ENCODE measurements around the gene EDIL3. TPM values are rescaled to one million over a fixed set of nuclear protein-coding genes. Genes with fewer than 3 reads are reported as not detected.

EDIL3 gene
- total and polyA plus RNA-seq, 2 donors (not counting 3 experiments of a cell fraction or from before 2014, with no cell fraction given), result 9.1 to 28.8 TPM

- intact Hi-C loops (cut with micrococcal nuclease) (no loop called here), dilution Hi-C loops (cut with MboI; ENCODE audit: extremely low pct_ligation_motif_present, low sequenced_read_pairs) (no loop called here)
- H3K27me3 ChIP-seq (ENCODE audit: control insufficient read depth in 2 of 2, insufficient read depth in 2 of 2, low read length in 2 of 2), result no peaks in the 10 kb centered on the region
- no peak overlapping the region for H3K4me2 ChIP-seq (ENCODE audit: insufficient read depth, low read length)
- no peak overlapping the region for H3K4me3 ChIP-seq (replicated peaks in 1 of 3; ENCODE audit: insufficient read depth in 1 of 3, low read depth in 1 of 3, low read length in 3 of 3)
- H3K79me2 ChIP-seq (ENCODE audit: control insufficient read depth, insufficient read depth, low read length), result no peaks in the 10 kb centered on the region
- no peak overlapping the region for H3K9ac ChIP-seq (replicated peaks; ENCODE audit: extremely low read depth, insufficient read depth, low read length)
- H3K27ac ChIP-seq (ENCODE audit: insufficient read depth, low read depth, low read length), result no peak overlapping the region
- no peaks in the 10 kb centered on the region for H3K9me1 ChIP-seq (replicated peaks; ENCODE audit: control insufficient read depth, extremely low read depth, insufficient read depth, low read length)
- no peak overlapping the region for H2AFZ ChIP-seq (ENCODE audit: low read depth, low read length)
- FAIRE-seq, result no peak
- no TSS peak for BruUV-seq (replicated peaks)
- CTCF ChIA-PET, result no interaction called here
- H3K36me3 ChIP-seq (ENCODE audit: control insufficient read depth in 2 of 2, extremely low read depth in 1 of 2, insufficient read depth in 2 of 2, low read length in 2 of 2), result no peaks in the 10 kb centered on the region
- TF ChIP-seq FOS (IDR thresholded peaks at IDR 0.05; ENCODE audit: borderline replicate concordance, insufficient read depth, low read length) (no peak), GATA2 (IDR thresholded peaks at IDR 0.05; ENCODE audit: insufficient read depth, insufficient read length, low read depth, low read length) (no peak), POLR2AphosphoS5 (IDR thresholded peaks at IDR 0.05; ENCODE audit: insufficient read depth, low read depth, low read length) (no peak), EZH2 (IDR thresholded peaks at IDR 0.05; ENCODE audit: borderline replicate concordance, low read depth, low read length, severe bottlenecking) (no peak), MYC (IDR thresholded peaks at IDR 0.05; ENCODE audit: low read depth, low read length) (no peak), JUN (IDR thresholded peaks at IDR 0.05; ENCODE audit: borderline replicate concordance, insufficient read depth, insufficient read length, low read depth) (no peak), CTCF (IDR thresholded peaks at IDR 0.05; ENCODE audit: extremely low read depth in 1 of 2, insufficient read depth in 1 of 2, low read depth in 1 of 2, low read length in 2 of 2) (no peak), POLR2A (IDR thresholded peaks at IDR 0.05; ENCODE audit: low read depth, low read length) (no peak), MAX (IDR thresholded peaks at IDR 0.05; ENCODE audit: insufficient read depth, insufficient read length) (no peak)
- H4K20me1 ChIP-seq (replicated peaks; ENCODE audit: control insufficient read depth, extremely low read depth, insufficient read depth, low read length), result no peaks in the 10 kb centered on the region
- no peak for DNase-seq (ENCODE audit: low read depth, low spot score)
- H3K4me1 ChIP-seq (ENCODE audit: control insufficient read depth, extremely low read depth, insufficient read depth, low read length), result no peaks in the 10 kb centered on the region
- H3K9me3 ChIP-seq (replicated peaks; ENCODE audit: control insufficient read depth, insufficient read depth, low read length), result no peaks in the 10 kb centered on the region
- POLR2A ChIA-PET, result no interaction called here
These were observed 40.7 kb upstream of the EDIL3 start for GRCh38 chr5:84425365-84425881.
